Gastroesophageal sphincter (tissue), 4 donors: ENCODE measurements around the gene CRABP2. TPM values are rescaled to one million over a fixed set of nuclear protein-coding genes. Genes with fewer than 3 reads are reported as not detected.

ENCODE experiments used
- ATAC-seq: fragments of 150-250 bp; one replicate; pipeline ENCODE4 v1.9.1; 2016; ENCODE audit warnings: mild to moderate bottlenecking, moderate library complexity
- H3K27ac ChIP-seq, 4 donors: fragments of 200-600 bp; sonication (generic) in 3 of 4; 1 replicate in 3 of 4; 2 replicates in 1 of 4; pipeline ENCODE4 v1.5.1; 2016 to 2019
- H3K27me3 ChIP-seq: fragments of 200-600 bp; sonication (generic); one replicate; pipeline ENCODE4 v1.5.1; 2019
- H3K36me3 ChIP-seq, 2 donors: fragments of 200-600 bp; sonication (generic); one replicate each; pipeline ENCODE4 v1.5.1; 2019; ENCODE audit warnings: control low read depth in 1 of 2
- H3K4me1 ChIP-seq, 3 donors: fragments of 200-600 bp; sonication (generic); 1 replicate in 2 of 3; 2 replicates in 1 of 3; pipeline ENCODE4 v1.5.1; 2016 to 2019; ENCODE audit warnings: control low read depth in 2 of 3
- H3K4me3 ChIP-seq, 2 donors: fragments of 200-600 bp; sonication (generic); one replicate each; pipeline ENCODE4 v1.5.1; 2019; ENCODE audit warnings: mild to moderate bottlenecking in 1 of 2, moderate library complexity in 1 of 2
- H3K9me3 ChIP-seq, 3 donors: fragments of 200-600 bp; sonication (generic); one replicate each; pipeline ENCODE4 v1.5.1; 2017 to 2019; ENCODE audit warnings: control low read depth in 2 of 3
- CTCF ChIP-seq, 4 experiments: fragments of 200-600 bp in 2 of 4; fragments of 450-650 bp in 2 of 4; sonication (generic) in 1 of 4; IDR thresholded peaks; one replicate each; pipeline ENCODE4 v1.5.1; 2017 to 2019; ENCODE audit warnings: antibody characterized with exemption in 4 of 4, mild to moderate bottlenecking in 2 of 4, moderate library complexity in 2 of 4
- EP300 ChIP-seq: sonication (generic); formaldehyde crosslinking; IDR thresholded peaks from one replicate; pipeline ENCODE4 v1.6.1; 2017; ENCODE audit warnings: antibody characterized with exemption, mild to moderate bottlenecking
- POLR2A ChIP-seq, 2 donors: fragments of 450-650 bp; IDR thresholded peaks; one replicate each; pipeline ENCODE4 v1.6.1; 2017; ENCODE audit warnings: antibody characterized with exemption in 2 of 2, mild to moderate bottlenecking in 2 of 2, moderate library complexity in 1 of 2
- POLR2AphosphoS5 ChIP-seq: sonication (generic); formaldehyde crosslinking; IDR thresholded peaks from one replicate; pipeline ENCODE4 v1.6.1; 2017; ENCODE audit warnings: antibody characterized with exemption
- WGBS, 2 donors: methylation state at CpG; one replicate each; pipeline ENCODE4 v1.1.5; 2018; ENCODE audit warnings: low coverage in 1 of 2; 5-methylcytosine and 5-hydroxymethylcytosine counted together
- total RNA-seq, 4 donors: library from RNA; depleted of rRNA; stranded (reverse); fragments of >200 nt; gene quantifications; one replicate each; pipeline ENCODE4 v1.1.0, GENCODE V29; 2016

The CRABP2 gene
- total RNA-seq, 4 donors from 2014 or later = 0.54 to 36.7 (median 6.0) TPM

GRCh38 chr1:156693848-156694689, 11.3 kb downstream of the CRABP2 start:
- Histone ChIP-seq H3K9me3 (no peaks in the 10 kb centered on the region), H3K27me3 (peaks cover 64% of the 10 kb centered on the region), H3K36me3 (no peaks in the 10 kb centered on the region), H3K4me3 (no peak overlapping the region), H3K27ac (no peak overlapping the region), H3K4me1 (peaks cover 0 to 21% (median 9%) of the 10 kb centered on the region in 3 donors)
- TF ChIP-seq POLR2AphosphoS5 = no peak
- no peak for ATAC-seq
- WGBS, 2 donors = 69 to 87% methylated on average over 2 to 3 of the region's 12 CpGs

DNA sequence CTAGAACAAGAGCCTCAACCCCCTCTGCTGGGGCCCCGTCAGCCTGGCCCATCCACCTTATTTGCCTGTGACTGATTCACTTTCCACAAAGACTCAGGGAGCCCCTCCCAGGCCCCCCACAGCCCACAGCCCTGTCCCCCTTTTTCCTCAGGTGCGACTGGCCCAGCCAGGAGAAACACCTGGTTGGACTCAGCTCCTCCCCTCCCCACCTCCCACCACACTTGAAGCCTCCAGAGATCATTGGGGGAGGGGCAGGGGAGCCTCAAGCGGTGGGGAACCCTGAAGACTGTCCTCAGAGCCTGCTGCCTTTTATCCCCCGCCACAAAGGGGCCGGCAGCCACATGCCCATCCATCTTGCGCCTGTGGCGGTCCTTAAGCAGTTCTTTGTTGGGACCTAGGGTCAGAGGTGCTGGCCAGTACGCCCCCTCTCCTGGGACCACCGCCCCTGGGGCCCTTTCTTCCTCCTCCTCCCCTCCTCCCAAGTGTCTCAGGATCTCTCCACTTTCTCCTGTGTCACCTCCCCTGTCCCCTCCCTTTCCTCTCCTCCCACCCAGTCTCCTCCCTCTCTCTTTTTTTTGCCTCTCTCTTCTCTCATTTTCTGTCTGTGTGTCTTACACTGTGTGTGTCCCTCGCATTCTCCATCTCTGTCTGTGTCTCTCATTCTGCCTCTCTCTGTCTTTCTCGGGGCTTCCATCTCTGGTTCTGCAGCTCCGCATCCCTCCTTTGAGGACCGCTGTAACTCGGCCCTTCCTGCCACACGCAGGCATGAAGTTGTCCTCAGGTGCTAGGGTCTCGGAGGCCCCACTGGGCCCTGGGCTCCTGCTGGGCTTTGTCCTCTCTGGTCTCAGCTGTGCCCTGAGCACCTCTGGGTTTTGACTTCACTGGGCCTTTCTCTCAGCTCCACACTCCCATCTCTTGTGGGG, 12.2 kb downstream of the CRABP2 start:
- WGBS, 2 donors = 62 to 69% methylated on average over 11 to 12 of the region's 16 CpGs
- no peak for ATAC-seq
- H3K4me1 ChIP-seq = peaks cover 0 to 22% (median 9%) of the 10 kb centered on the region in 3 donors
- H3K27me3 ChIP-seq = peaks cover 72% of the 10 kb centered on the region
- TF ChIP-seq CTCF (IDR thresholded peaks at IDR 0.05) (no peak), POLR2A (IDR thresholded peaks at IDR 0.05) (no peak), POLR2AphosphoS5 (no peak), EP300 (no peak)
- no peak overlapping the region for H3K27ac ChIP-seq
- no peak overlapping the region for H3K4me3 ChIP-seq
- H3K9me3 ChIP-seq = no peaks in the 10 kb centered on the region
- H3K36me3 ChIP-seq = no peaks in the 10 kb centered on the region

GRCh38 chr1:156692441-156692924, 12.9 kb downstream of the CRABP2 start:
- H3K27ac ChIP-seq = no peak overlapping the region
- no peak for ATAC-seq
- peaks cover 0 to 22% (median 9%) of the 10 kb centered on the region in 3 donors for H3K4me1 ChIP-seq
- H3K36me3 ChIP-seq = no peaks in the 10 kb centered on the region
- no peak for TF ChIP-seq POLR2AphosphoS5
- no peak for TF ChIP-seq EP300
- no peak for TF ChIP-seq POLR2A (IDR thresholded peaks at IDR 0.05)
- TF ChIP-seq CTCF (IDR thresholded peaks at IDR 0.05) = no peak
- H3K27me3 ChIP-seq = peaks cover 74% of the 10 kb centered on the region
- no peaks in the 10 kb centered on the region for H3K9me3 ChIP-seq
- 23% methylated on average over 3 of the region's 13 CpGs; no CpG with 5 or more reads in 1 of the 2 donors for WGBS, 2 donors
- H3K4me3 ChIP-seq = no peak overlapping the region

GRCh38 chr1:156691665-156692440, 13.5 kb downstream of the CRABP2 start:
- WGBS, 2 donors = 36 to 48% methylated on average over 8 of the region's 20 CpGs
- no peak for ATAC-seq
- Histone ChIP-seq H3K9me3 (no peaks in the 10 kb centered on the region), H3K27me3 (peaks cover 72% of the 10 kb centered on the region), H3K4me1 (peaks cover 0 to 22% (median 9%) of the 10 kb centered on the region in 3 donors), H3K36me3 (no peaks in the 10 kb centered on the region), H3K27ac (no peak overlapping the region), H3K4me3 (no peak overlapping the region)
- TF ChIP-seq POLR2AphosphoS5 (no peak), EP300 (no peak), POLR2A (IDR thresholded peaks at IDR 0.05) (no peak), CTCF (IDR thresholded peaks at IDR 0.05) (no peak)
